Measurements from ENCODE around the gene LST1.

GRCh38 chr6:31607317-31607716 lies 21.2 kb downstream of the LST1 start:
- no peak for TF ChIP-seq CTCF (IDR thresholded peaks at IDR 0.05; ENCODE audit: insufficient read depth, low read length, poor library complexity, severe bottlenecking)
- TF ChIP-seq EZH2phosphoT487 (conservative IDR thresholded peaks at IDR 0.05; ENCODE audit: low read length) = no peak
